B cell (primary cell): ENCODE measurements around the gene MPP4. TPM values are rescaled to one million over a fixed set of nuclear protein-coding genes. Genes with fewer than 3 reads are reported as not detected.

Source experiments
- ATAC-seq: fragments of 200-7000 bp; cut with Tn5 transposase; one replicate; pipeline ENCODE4 v1.10.0; 2021; ENCODE audit warnings: low read depth, mild to moderate bottlenecking, moderate number of reproducible peaks, moderate library complexity
- CTCF ChIA-PET: fragments of 350-600 bp; sonication (Branson Sonifier 250); formaldehyde crosslinking; loops from one replicate; lab custom pipeline; 2021; ENCODE audit warnings: antibody characterized with exemption, inconsistent platforms; lab: Charles Lee
- POLR2A ChIA-PET: fragments of 350-600 bp; sonication (Branson Sonifier 250); formaldehyde crosslinking; loops from one replicate; lab custom pipeline; 2021; ENCODE audit warnings: antibody characterized with exemption; lab: Charles Lee
- DNase-seq: peaks from one replicate; pipeline ENCODE4 v3.0.0; 2013
- H2AFZ ChIP-seq: 2 replicates; pipeline ENCODE4 v1.6.1; 2012; ENCODE audit warnings: mild to moderate bottlenecking, low read depth, low read length; ENCODE audit not compliant: insufficient read depth, poor library complexity, severe bottlenecking
- H3K27ac ChIP-seq, 2 donors: 1 replicate in 1 of 2; 2 replicates in 1 of 2; pipeline ENCODE4 v1.5.1; 2012 to 2013; ENCODE audit warnings: low read length in 2 of 2, mild to moderate bottlenecking in 2 of 2, moderate library complexity in 1 of 2
- H3K27me3 ChIP-seq, 4 experiments: fragments of 200-600 bp in 1 of 4; sonication (generic) in 1 of 4; replicated peaks in 1 of 4; 1 replicate in 2 of 4; 2 replicates in 2 of 4; pipeline versions ENCODE4 v1.6.1 to v1.7.0; 2013 to 2016; ENCODE audit warnings: low read length in 3 of 4, mild to moderate bottlenecking in 2 of 4, mixed read lengths in 1 of 4, moderate library complexity in 1 of 4; ENCODE audit not compliant: insufficient read depth in 4 of 4, control insufficient read depth in 3 of 4; ENCODE audit errors: control extremely low read depth in 1 of 4
- H3K36me3 ChIP-seq, 2 experiments: replicated peaks in 1 of 2; 1 replicate in 1 of 2; 2 replicates in 1 of 2; pipeline versions ENCODE4 v1.6.1 to v1.7.1; 2013; ENCODE audit warnings: low read length in 1 of 2; ENCODE audit not compliant: insufficient read depth in 2 of 2, control insufficient read depth in 1 of 2; ENCODE audit errors: control extremely low read depth in 1 of 2, extremely low read depth in 1 of 2
- H3K4me1 ChIP-seq, 2 donors: fragments of 200-600 bp in 1 of 2; sonication (generic) in 1 of 2; 1 replicate in 1 of 2; 2 replicates in 1 of 2; pipeline versions ENCODE4 v1.5.1 to v1.6.1; 2013 to 2017; ENCODE audit warnings: low read length in 2 of 2; ENCODE audit not compliant: control insufficient read depth in 2 of 2, insufficient read depth in 2 of 2
- H3K4me2 ChIP-seq: replicated peaks from 2 replicates; pipeline ENCODE3; 2012; ENCODE audit warnings: mild to moderate bottlenecking, low read depth, low read length; ENCODE audit not compliant: poor library complexity, severe bottlenecking
- H3K4me3 ChIP-seq, 5 experiments: fragments of 200-600 bp in 1 of 5; sonication (generic) in 1 of 5; 1 replicate in 3 of 5; 2 replicates in 2 of 5; pipeline versions ENCODE4 v1.5.1 to v1.7.0; 2011 to 2016; ENCODE audit warnings: low read length in 4 of 5, mild to moderate bottlenecking in 4 of 5, low read depth in 2 of 5, control low read depth in 1 of 5, moderate library complexity in 1 of 5; ENCODE audit not compliant: insufficient read depth in 1 of 5; ENCODE audit errors: control extremely low read depth in 1 of 5, extremely low read depth in 1 of 5
- H3K79me2 ChIP-seq: fragments of 200-600 bp; sonication (generic); one replicate; pipeline ENCODE4 v1.6.0; 2016; ENCODE audit warnings: low read length; ENCODE audit not compliant: control insufficient read depth, insufficient read depth
- H3K9ac ChIP-seq: fragments of 200-600 bp; sonication (generic); 2 replicates; pipeline ENCODE4 v1.6.1; 2017; ENCODE audit warnings: mild to moderate bottlenecking, low read length, moderate library complexity
- H3K9me3 ChIP-seq, 3 donors: one replicate each; pipeline versions ENCODE4 v1.6.1 to v1.7.1; 2013; ENCODE audit warnings: low read length in 2 of 3; ENCODE audit not compliant: control insufficient read depth in 2 of 3, insufficient read depth in 1 of 3; ENCODE audit errors: control extremely low read depth in 1 of 3
- H4K20me1 ChIP-seq: 2 replicates; pipeline ENCODE4 v1.6.0; 2012; ENCODE audit warnings: mild to moderate bottlenecking, low read length; ENCODE audit not compliant: insufficient read depth, control insufficient read depth, poor library complexity, severe bottlenecking
- H3K27ac Mint-ChIP-seq: one replicate; pipeline ENCODE4 v1.8.0; 2021; ENCODE audit warnings: mixed read lengths
- H3K27me3 Mint-ChIP-seq: one replicate; pipeline ENCODE4 v1.8.0; 2021; ENCODE audit warnings: mixed read lengths
- H3K4me1 Mint-ChIP-seq: one replicate; pipeline ENCODE4 v1.8.0; 2021; ENCODE audit warnings: mixed read lengths
- H3K4me3 Mint-ChIP-seq: one replicate; pipeline ENCODE4 v1.8.0; 2021; ENCODE audit warnings: mixed read lengths
- H3K9me3 Mint-ChIP-seq: one replicate; pipeline ENCODE4 v1.8.0; 2022; ENCODE audit warnings: mixed read lengths; ENCODE audit not compliant: insufficient read depth
- EZH2 ChIP-seq: IDR thresholded peaks from 2 replicates; pipeline ENCODE4 v1.6.1; 2012; ENCODE audit warnings: borderline replicate concordance, low read depth, mild to moderate bottlenecking, moderate library complexity, low read length; ENCODE audit not compliant: insufficient read depth, poor library complexity, severe bottlenecking
- WGBS: methylation state at CpG from one replicate; pipeline ENCODE4 v1.1.5; 2013; ENCODE audit warnings: missing lambda C conversion rate; ENCODE audit not compliant: insufficient coverage; 5-methylcytosine and 5-hydroxymethylcytosine counted together
- intact Hi-C: fragments of 100-400 bp; cut with micrococcal nuclease; formaldehyde crosslinking; loops from one replicate; pipeline ENCODE4 v1.10.0; 2022
- polyA plus RNA-seq: library from polyadenylated mRNA; depleted of rRNA; stranded (reverse); fragments of >200 nt; gene quantifications from 2 replicates; pipeline ENCODE4 v1.2.3, GENCODE V29; 2012
- total RNA-seq, 2 donors: library from RNA; stranded (reverse); fragments of 120-200 nt in 1 of 2; gene quantifications; 1 replicate in 1 of 2; 2 replicates in 1 of 2; pipeline versions ENCODE4 v1.2.3 to v1.2.4, GENCODE V29; 2013 to 2022
- TF ChIP-seq, protein P1 (sequence below): fragments of 200-600 bp; IDR thresholded peaks from one replicate; pipeline ENCODE4 v1.8.0; 2022; ENCODE audit warnings: antibody characterized with exemption, mild to moderate bottlenecking

The MPP4 gene
- total and polyA plus RNA-seq, 2 donors (not counting 1 experiment from before 2014, with no cell fraction given): not detected

DNA sequence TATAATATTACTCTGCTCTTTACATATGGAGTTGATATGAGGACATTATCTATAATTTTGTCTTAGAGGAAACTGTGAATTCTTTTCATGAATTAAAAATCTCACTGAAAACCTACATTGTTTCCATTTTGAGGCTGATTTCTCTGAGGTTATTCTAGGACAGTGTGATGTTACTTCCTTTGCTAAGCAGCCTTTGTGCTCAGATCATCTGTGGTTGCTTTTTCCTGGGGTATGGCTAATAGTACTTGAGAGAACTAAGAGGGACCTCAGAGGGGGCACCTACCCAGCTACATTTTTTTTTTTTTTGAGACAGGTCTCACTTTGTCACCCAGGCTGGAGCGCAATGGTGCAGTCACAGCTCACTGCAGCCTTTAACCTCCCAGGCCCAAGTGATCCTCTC lies 8.7 kb upstream of the MPP4 start:
- CTCF ChIA-PET: no interaction called here
- no peaks in the 10 kb centered on the region for H3K4me1 ChIP-seq
- H3K27me3 Mint-ChIP-seq: no peaks in the 10 kb centered on the region

DNA sequence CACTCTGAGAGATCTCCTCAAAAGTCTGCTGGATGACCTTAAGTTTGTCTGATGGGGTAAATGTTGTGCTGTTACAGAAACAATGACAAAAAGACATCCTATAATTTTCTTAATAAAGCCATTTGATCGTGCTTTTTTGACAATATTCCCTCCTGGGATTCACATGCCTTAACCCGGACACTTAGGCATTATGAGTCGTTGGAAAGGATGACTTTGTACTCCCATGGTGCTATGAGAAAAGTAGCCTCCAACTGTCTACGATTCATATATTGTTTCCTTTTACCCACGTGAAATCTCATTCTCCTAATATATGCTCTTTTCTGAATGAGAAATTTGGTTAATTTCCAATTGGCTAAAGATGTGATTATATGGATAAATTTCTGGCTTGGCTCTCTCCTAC lies 6.1 kb upstream of the MPP4 start:
- no peak overlapping the region for H3K4me2 ChIP-seq
- Mint-ChIP-seq H3K4me1 (no peaks in the 10 kb centered on the region), H3K27me3 (no peaks in the 10 kb centered on the region), H3K9me3 (no peaks in the 10 kb centered on the region), H3K27ac (no peak overlapping the region), H3K4me3 (no peak overlapping the region)
- H3K9ac ChIP-seq: no peak overlapping the region
- ATAC-seq (no peak), DNase-seq (no peak)
- no peak overlapping the region for H3K27ac ChIP-seq
- intact Hi-C loops: no loop called here
- WGBS: 100% methylated on average over 3 of the region's 5 CpGs
- H3K36me3 ChIP-seq: peaks cover 0 to 3% of the 10 kb centered on the region in 2 experiments
- TF ChIP-seq, protein P1, sequence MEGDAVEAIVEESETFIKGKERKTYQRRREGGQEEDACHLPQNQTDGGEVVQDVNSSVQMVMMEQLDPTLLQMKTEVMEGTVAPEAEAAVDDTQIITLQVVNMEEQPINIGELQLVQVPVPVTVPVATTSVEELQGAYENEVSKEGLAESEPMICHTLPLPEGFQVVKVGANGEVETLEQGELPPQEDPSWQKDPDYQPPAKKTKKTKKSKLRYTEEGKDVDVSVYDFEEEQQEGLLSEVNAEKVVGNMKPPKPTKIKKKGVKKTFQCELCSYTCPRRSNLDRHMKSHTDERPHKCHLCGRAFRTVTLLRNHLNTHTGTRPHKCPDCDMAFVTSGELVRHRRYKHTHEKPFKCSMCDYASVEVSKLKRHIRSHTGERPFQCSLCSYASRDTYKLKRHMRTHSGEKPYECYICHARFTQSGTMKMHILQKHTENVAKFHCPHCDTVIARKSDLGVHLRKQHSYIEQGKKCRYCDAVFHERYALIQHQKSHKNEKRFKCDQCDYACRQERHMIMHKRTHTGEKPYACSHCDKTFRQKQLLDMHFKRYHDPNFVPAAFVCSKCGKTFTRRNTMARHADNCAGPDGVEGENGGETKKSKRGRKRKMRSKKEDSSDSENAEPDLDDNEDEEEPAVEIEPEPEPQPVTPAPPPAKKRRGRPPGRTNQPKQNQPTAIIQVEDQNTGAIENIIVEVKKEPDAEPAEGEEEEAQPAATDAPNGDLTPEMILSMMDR: no peak
- TF ChIP-seq EZH2: no peak
- CTCF ChIA-PET: no interaction called here
- no peaks in the 10 kb centered on the region for H3K4me1 ChIP-seq
- POLR2A ChIA-PET: no interaction called here
- no peaks in the 10 kb centered on the region for H3K9me3 ChIP-seq
- H2AFZ ChIP-seq: no peak overlapping the region
- H3K79me2 ChIP-seq: no peaks in the 10 kb centered on the region
- no peak overlapping the region for H3K4me3 ChIP-seq
- no peaks in the 10 kb centered on the region for H3K27me3 ChIP-seq
- no peaks in the 10 kb centered on the region for H4K20me1 ChIP-seq

More for the DNA sequence above, 8.7 kb upstream of the MPP4 start:
- Histone ChIP-seq H4K20me1 (no peaks in the 10 kb centered on the region), H3K27ac (no peak overlapping the region), H2AFZ (no peak overlapping the region), H3K4me2 (no peak overlapping the region), H3K36me3 (peaks cover 0 to 3% of the 10 kb centered on the region in 2 experiments), H3K79me2 (no peaks in the 10 kb centered on the region), H3K9ac (no peak overlapping the region), H3K27me3 (no peaks in the 10 kb centered on the region), H3K9me3 (no peaks in the 10 kb centered on the region), H3K4me3 (no peak overlapping the region)
- no peaks in the 10 kb centered on the region for H3K4me1 Mint-ChIP-seq
- WGBS: 100% methylated on average over 1 of the region's 1 CpG
- intact Hi-C loops: no loop called here
- POLR2A ChIA-PET: no interaction called here
- no peak overlapping the region for H3K4me3 Mint-ChIP-seq
- H3K27ac Mint-ChIP-seq: no peak overlapping the region
- no peak for DNase-seq
- H3K9me3 Mint-ChIP-seq: no peaks in the 10 kb centered on the region
- no peak for ATAC-seq
- TF ChIP-seq, protein P1: no peak
